ENCODE results near the gene UBAP1L.

GRCh38 chr15:65133548-65134200 is 18.7 kb upstream of the UBAP1L start, which contains the start of gene PDCD7:
- TF ChIP-seq CTCF (IDR thresholded peaks at IDR 0.05) (no peak), POLR2AphosphoS5 (IDR thresholded peaks at IDR 0.05) (peak; percentile 58 to 94 (median 90)), POLR2A (IDR thresholded peaks at IDR 0.05) (peak in 1 of 4 donors; percentile 62), EP300 (IDR thresholded peaks at IDR 0.05) (no peak)
